NCI-H1105 (cell line): ENCODE results near the gene CELSR2.
"Not testable (repeated sequence)": the region's sequence is repeated elsewhere in the genome, so short reads cannot be mapped to it uniquely, and the experiment has no call there.

Experiments
- DNase-seq: peaks from one replicate; lab custom pipeline; 2025; lab: John Stamatoyannopoulos, UW

The CELSR2 gene

GRCh38 chr1:109301874-109302273 lies 52.5 kb downstream of the CELSR2 start:
- no peak for DNase-seq

GRCh38 chr1:109304226-109304920 lies 55.0 kb downstream of the CELSR2 start:
- DNase-seq: no peak

- DNase-seq: not testable (repeated sequence)
Observed at GRCh38 chr1:109305991-109306390, 56.7 kb downstream of the CELSR2 start.

- no peak for DNase-seq
Observed at GRCh38 chr1:109306832-109307273, 57.5 kb downstream of the CELSR2 start, which contains the start of gene MYBPHL. Gene MYBPHL, minus strand, starts transcription at chr1:109307011. Its CDS starts 20 bp downstream, at chr1:109306991.

- DNase-seq: peak; percentile 45
Observed at GRCh38 chr1:109307274-109308021, 58.1 kb downstream of the CELSR2 start.

- DNase-seq: no peak
Observed at GRCh38 chr1:109309347-109309746, 60.0 kb downstream of the CELSR2 start.

- no peak for DNase-seq
Observed at GRCh38 chr1:109312246-109312645, 62.9 kb downstream of the CELSR2 start.

- no peak for DNase-seq
Observed at GRCh38 chr1:109312978-109313775, 63.8 kb downstream of the CELSR2 start.

- DNase-seq: no peak
Observed at GRCh38 chr1:109314795-109315194, 65.5 kb downstream of the CELSR2 start.

GRCh38 chr1:109315288-109315687 lies 65.9 kb downstream of the CELSR2 start:
- no peak for DNase-seq

- DNase-seq: no peak
Observed at GRCh38 chr1:109316506-109316905, 67.2 kb downstream of the CELSR2 start.

GRCh38 chr1:109319114-109319513 lies 69.8 kb downstream of the CELSR2 start:
- no peak for DNase-seq

- DNase-seq: no peak
Observed at GRCh38 chr1:109322974-109323373, 73.6 kb downstream of the CELSR2 start.
